Measurements from ENCODE around the gene EIF4G3. TPM values are rescaled to one million over a fixed set of nuclear protein-coding genes. Genes with fewer than 3 reads are reported as not detected.
"Not testable (repeated sequence)": the region's sequence is repeated elsewhere in the genome, so short reads cannot be mapped to it uniquely, and the experiment has no call there.

EIF4G3 gene
- total RNA-seq, 1 donor from 2014 or later: 97.4 TPM

GRCh38 chr1:20930427-20930826 lies 246.3 kb downstream of the EIF4G3 start:
- Mint-ChIP-seq H3K4me1 (ENCODE audit: low read depth) (no peaks in the 10 kb centered on the region), H3K36me3 (ENCODE audit: insufficient read depth) (peaks cover 21% of the 10 kb centered on the region), H3K27me3 (no peaks in the 10 kb centered on the region), H3K4me3 (ENCODE audit: low read depth) (no peak overlapping the region), H3K9me3 (ENCODE audit: low read depth) (no peaks in the 10 kb centered on the region), H3K27ac (no peak overlapping the region)
- DNase-seq (ENCODE audit: low spot score, unreplicated experiment): no peak
- TF ChIP-seq CTCF (IDR thresholded peaks at IDR 0.05; ENCODE audit: unreplicated experiment): no peak

- Mint-ChIP-seq H3K4me3 (ENCODE audit: low read depth) (no peak overlapping the region), H3K4me1 (ENCODE audit: low read depth) (no peaks in the 10 kb centered on the region), H3K36me3 (ENCODE audit: insufficient read depth) (peaks cover 18% of the 10 kb centered on the region), H3K27me3 (no peaks in the 10 kb centered on the region), H3K27ac (no peak overlapping the region), H3K9me3 (ENCODE audit: low read depth) (no peaks in the 10 kb centered on the region)
- TF ChIP-seq CTCF (IDR thresholded peaks at IDR 0.05; ENCODE audit: unreplicated experiment): no peak
- DNase-seq (ENCODE audit: low spot score, unreplicated experiment): no peak
These were observed 248.6 kb downstream of the EIF4G3 start for GRCh38 chr1:20928146-20928545.

GRCh38 chr1:20921285-20921684 lies 255.4 kb downstream of the EIF4G3 start:
- H3K4me1 Mint-ChIP-seq (ENCODE audit: low read depth): no peaks in the 10 kb centered on the region
- DNase-seq (ENCODE audit: low spot score, unreplicated experiment): no peak
- H3K9me3 Mint-ChIP-seq (ENCODE audit: low read depth): no peaks in the 10 kb centered on the region
- H3K36me3 Mint-ChIP-seq (ENCODE audit: insufficient read depth): no peaks in the 10 kb centered on the region
- no peak overlapping the region for H3K4me3 Mint-ChIP-seq (ENCODE audit: low read depth)
- no peaks in the 10 kb centered on the region for H3K27me3 Mint-ChIP-seq
- H3K27ac Mint-ChIP-seq: no peak overlapping the region
- no peak for TF ChIP-seq CTCF (IDR thresholded peaks at IDR 0.05; ENCODE audit: unreplicated experiment)

GRCh38 chr1:20913242-20913641 lies 263.5 kb downstream of the EIF4G3 start:
- Mint-ChIP-seq H3K4me1 (ENCODE audit: low read depth) (no peaks in the 10 kb centered on the region), H3K27me3 (no peaks in the 10 kb centered on the region), H3K27ac (no peak overlapping the region), H3K4me3 (ENCODE audit: low read depth) (no peak overlapping the region), H3K9me3 (ENCODE audit: low read depth) (no peaks in the 10 kb centered on the region), H3K36me3 (ENCODE audit: insufficient read depth) (peaks cover 8% of the 10 kb centered on the region)
- TF ChIP-seq CTCF (IDR thresholded peaks at IDR 0.05; ENCODE audit: unreplicated experiment): no peak
- DNase-seq (ENCODE audit: low spot score, unreplicated experiment): no peak

- H3K4me1 Mint-ChIP-seq (ENCODE audit: low read depth); H3K27me3 Mint-ChIP-seq; H3K27ac Mint-ChIP-seq; DNase-seq (ENCODE audit: low spot score, unreplicated experiment); H3K4me3 Mint-ChIP-seq (ENCODE audit: low read depth); H3K9me3 Mint-ChIP-seq (ENCODE audit: low read depth): not testable (repeated sequence)
- peaks cover 13% of the 10 kb centered on the region for H3K36me3 Mint-ChIP-seq (ENCODE audit: insufficient read depth)
These were observed 269.2 kb downstream of the EIF4G3 start for GRCh38 chr1:20907526-20907925.

- DNase-seq (ENCODE audit: low spot score, unreplicated experiment): no peak
- TF ChIP-seq CTCF (IDR thresholded peaks at IDR 0.05; ENCODE audit: unreplicated experiment): no peak
- Mint-ChIP-seq H3K9me3 (ENCODE audit: low read depth) (no peaks in the 10 kb centered on the region), H3K27me3 (no peaks in the 10 kb centered on the region), H3K4me1 (ENCODE audit: low read depth) (no peaks in the 10 kb centered on the region), H3K27ac (no peak overlapping the region), H3K4me3 (ENCODE audit: low read depth) (no peak overlapping the region), H3K36me3 (ENCODE audit: insufficient read depth) (peaks cover 13% of the 10 kb centered on the region)
These were observed 273.3 kb downstream of the EIF4G3 start for GRCh38 chr1:20903437-20903836.

Measured in progenitor cell of endocrine pancreas (in vitro differentiated cells).